NCI-H748 (cell line): Measurements from ENCODE around the gene COL16A1.

ENCODE experiments used
- DNase-seq: peaks from one replicate; lab custom pipeline; 2025; ENCODE audit not compliant: unreplicated experiment; lab: John Stamatoyannopoulos, UW

The COL16A1 gene

DNA sequence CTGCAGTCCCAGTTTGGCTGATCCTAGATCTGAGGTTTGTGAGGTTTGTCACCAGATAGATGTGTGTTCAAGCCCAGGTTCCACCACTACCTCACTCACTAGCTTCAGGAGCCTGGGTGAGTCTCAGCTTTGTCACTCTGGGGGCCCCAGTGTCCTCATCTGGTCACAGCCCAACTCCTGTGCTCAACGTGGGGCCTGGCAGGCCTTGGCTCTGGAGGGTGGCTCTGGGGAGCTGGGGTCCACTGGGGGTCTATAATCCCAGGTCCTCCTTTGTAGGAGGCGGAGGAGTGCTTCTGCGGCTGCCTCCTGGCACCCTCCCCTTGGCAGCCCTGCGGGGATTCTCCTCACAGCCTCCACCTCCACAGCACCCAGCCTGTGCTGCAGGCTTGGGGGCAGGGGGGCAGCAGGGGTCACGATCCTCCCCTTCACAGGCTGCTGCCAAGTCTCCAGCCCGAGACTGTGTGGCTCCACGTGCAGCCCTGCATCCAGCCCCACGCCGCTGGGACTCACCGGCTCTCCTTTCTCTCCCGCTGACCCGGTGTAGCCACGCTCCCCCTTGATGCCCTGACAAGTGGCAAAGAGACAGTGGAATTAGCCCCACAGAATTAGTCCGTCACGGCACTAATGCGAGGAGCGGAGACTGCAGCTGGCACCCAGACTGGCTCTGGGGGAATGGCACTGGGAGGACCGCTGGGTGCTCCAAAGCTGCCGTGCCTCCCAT is 36.6 kb downstream of the COL16A1 start:
- DNase-seq: no peak

GRCh38 chr1:31666263-31666963 is 37.4 kb downstream of the COL16A1 start:
- DNase-seq: no peak

GRCh38 chr1:31665234-31665878 is 38.5 kb downstream of the COL16A1 start:
- DNase-seq: no peak

DNA sequence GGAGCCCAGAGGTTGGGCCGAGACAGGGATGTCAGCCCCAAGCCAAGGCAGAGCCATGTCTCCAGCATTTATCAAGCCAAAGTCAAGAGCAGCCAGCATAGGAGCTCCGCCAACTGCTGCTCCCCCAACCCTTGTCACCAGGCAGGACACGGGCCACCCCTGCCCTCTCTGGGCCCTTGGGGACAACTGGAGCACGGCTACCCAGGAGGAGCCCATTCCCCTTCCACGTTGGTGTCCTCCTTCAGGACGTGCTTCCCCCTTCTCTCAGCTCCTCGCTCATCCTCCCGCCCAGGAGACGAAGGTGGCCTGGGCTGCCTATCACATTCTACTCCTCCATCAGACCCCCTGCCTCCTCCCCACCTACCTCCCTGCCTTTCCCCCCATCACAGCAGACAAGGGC is 39.3 kb downstream of the COL16A1 start:
- no peak for DNase-seq

DNA sequence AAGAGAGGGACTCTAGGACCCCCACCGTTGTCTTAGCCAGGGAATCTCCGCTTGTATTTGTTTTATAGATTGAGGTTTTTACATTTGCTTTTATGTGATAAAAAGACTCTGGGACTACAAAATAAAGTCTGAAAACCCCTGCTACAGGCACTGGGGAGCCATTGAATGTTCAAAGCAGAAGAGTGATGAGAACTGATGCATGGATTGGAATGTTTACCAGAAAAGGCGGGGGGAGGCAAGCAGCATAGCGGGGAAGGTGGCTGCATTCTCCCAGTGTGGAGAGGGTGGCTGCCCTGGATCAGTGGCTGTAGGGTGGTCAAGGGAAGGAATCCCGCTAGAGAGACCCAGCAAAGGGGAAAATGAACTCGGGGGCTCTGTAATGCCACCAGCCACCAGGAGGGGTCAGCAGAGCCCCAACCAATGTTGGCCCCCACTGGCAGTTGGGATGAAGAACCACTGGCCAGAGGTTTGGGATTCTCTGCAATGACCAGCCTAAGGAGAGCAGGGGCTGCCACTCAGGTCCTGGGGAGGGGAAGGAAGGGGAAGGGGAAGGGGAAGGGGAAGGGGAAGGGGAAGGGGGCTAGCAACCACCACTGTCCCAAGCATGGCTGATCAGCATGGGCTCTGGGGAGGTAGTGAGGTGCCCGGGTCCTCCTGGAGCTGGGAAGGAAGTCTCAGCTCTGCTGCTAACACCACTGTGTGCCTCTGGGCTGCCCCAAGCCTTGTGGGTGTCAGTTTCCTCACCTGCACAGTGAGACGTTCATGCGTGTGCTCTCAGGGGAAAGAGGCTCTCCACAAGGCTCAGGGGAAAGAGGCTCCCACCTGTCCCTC is 40.0 kb downstream of the COL16A1 start:
- peak; percentile 33 for DNase-seq

- no peak for DNase-seq
These were observed 41.4 kb downstream of the COL16A1 start for GRCh38 chr1:31662463-31662862.

- no peak for DNase-seq
These were observed 42.0 kb downstream of the COL16A1 start for GRCh38 chr1:31661856-31662255.

GRCh38 chr1:31660871-31661455 is 42.9 kb downstream of the COL16A1 start:
- no peak for DNase-seq

GRCh38 chr1:31659889-31660288 is 43.9 kb downstream of the COL16A1 start:
- no peak for DNase-seq

DNA sequence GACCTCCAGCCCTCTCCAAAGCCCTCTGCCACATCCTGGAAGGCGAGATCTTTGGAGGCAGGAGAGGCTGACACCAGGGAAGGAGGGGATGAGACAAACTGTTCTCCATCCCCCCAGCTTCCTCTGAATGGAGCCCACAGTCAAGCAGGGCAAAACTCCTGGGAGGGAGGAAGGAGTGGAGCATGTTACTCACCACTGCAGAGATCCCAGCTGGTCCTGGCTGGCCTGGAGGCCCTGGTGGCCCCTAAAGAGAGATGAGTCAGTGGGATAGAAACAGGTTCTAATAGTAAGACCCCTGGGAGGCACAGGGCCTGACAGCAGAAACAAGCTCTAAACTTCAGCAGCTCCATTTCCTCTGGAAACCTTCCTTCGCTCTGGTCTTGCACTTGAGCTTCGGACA is 45.1 kb downstream of the COL16A1 start:
- no peak for DNase-seq

DNA sequence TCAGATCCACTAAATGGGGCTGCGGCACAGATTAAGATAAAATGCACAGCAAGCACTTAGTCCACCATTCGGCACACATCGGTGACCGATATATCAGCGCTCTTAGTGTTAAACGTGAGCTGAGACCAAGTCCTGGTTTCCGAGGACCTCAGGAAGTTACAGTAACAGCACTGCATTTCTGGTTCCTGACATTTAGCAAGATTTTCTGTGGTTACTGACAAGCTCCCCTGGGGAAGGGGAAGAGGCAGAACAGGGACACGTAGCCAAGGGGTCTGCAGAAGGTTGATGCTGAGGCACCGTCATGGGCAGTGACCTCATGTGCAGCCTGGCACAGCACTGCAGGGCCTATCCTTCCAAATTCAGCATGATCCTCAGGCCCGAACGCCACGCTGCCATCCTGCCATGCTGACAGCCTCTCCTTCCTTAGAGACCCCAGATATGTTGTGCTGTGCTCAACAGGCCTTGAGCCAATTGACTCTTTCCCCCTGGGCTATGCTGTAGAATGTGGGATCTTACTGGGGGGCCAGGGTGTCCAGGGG is 45.8 kb downstream of the COL16A1 start:
- DNase-seq: no peak

GRCh38 chr1:31657020-31657804 is 46.6 kb downstream of the COL16A1 start:
- no peak for DNase-seq

DNA sequence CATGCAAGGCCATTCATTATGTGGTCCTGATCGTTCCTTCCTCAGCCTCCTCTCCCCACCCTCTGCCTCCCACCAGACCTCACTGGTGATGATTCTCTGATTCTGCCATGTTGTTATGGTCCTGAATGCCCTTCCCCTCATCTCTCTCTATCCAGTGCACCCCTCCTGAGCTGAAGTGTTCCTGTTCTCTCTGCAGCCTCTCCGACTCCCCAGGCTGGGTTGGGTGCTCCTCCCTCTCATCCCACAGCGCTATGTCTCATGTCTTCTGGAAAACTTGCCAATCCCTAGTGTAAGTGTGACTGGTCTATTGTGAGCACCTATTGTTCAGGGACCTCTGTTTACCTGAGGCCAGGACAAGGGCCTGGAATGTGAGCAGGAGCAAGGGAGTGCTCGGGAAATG is 48.1 kb downstream of the COL16A1 start:
- DNase-seq: no peak

GRCh38 chr1:31655104-31655503 is 48.7 kb downstream of the COL16A1 start:
- no peak for DNase-seq

DNA sequence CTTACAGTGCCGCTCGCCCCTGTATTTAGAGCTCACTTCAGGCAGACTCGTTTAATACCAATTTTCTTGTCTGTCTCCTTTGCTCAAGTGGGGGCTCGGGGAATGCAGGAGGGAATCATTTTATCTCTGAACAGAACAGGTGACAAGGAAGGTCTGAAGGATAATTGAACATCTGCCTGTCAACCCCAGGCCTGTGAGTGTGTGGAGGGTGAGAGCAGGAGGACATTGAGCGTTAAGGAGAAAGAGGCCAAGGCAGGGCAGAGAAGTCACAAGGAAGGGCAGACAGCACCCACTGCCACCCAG is 49.4 kb downstream of the COL16A1 start:
- DNase-seq: no peak

- DNase-seq: no peak
These were observed 49.9 kb downstream of the COL16A1 start for GRCh38 chr1:31653717-31654473.

DNA sequence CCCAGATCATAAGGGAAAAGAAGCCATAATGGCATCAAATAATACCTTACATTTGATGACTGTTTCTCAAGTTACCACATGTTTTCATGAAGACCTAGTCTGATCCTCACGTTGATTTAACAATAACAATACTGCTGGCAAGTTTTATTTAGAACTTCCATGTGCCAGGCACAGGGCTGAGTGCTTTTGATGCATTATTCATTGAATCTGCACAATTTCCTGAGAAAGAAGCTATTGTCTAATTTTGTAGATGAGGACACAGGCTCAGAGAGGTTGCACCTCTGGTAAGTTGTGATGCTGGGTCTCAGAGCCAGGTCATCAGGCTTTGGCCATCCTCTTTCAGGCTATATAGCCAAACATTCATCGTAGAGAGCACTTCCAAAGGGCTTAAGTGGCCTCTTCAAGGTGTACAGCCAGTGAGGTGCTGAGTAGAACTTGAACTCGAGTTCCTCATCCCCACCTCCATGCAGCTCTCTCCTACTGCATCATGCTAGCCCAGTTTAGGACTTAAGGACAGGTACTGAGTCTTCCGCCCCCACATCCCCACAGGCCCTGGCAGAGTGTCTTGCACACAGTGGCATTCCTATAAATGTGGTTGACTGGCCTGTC is 50.8 kb downstream of the COL16A1 start:
- DNase-seq: no peak

GRCh38 chr1:31651766-31652165 is 52.1 kb downstream of the COL16A1 start:
- DNase-seq: no peak

DNA sequence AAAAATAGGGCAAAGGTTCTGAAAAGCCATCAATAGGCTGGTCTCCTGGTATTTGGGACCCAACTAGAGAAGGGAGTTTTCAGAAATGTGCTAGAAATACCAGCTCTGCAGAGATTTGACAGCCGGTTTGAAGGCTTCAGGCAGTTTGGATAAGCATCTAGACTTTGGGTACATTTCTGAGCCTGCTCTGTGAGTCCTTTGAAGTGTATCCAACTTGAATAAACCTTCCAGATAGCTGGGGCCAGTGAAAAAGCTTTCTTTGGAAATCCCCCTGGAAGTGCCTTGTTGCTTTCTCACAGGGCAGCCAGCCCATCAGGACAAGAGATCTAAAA is 52.8 kb downstream of the COL16A1 start:
- no peak for DNase-seq
